Inflammatory macrophage (primary cell): Measurements from ENCODE around the gene CCDC121.

Source experiments
- DNase-seq, 2 donors: peaks; one replicate each; pipeline ENCODE4 v3.0.0-alpha.2; 2020 to 2022
- total RNA-seq, 18 experiments: gene quantifications; one replicate each; lab custom pipeline; 2026; ENCODE audit warnings: mixed read lengths in 6 of 18, inconsistent platforms in 2 of 18; lab: John Stamatoyannopoulos, UW

CCDC121 gene, protein sequence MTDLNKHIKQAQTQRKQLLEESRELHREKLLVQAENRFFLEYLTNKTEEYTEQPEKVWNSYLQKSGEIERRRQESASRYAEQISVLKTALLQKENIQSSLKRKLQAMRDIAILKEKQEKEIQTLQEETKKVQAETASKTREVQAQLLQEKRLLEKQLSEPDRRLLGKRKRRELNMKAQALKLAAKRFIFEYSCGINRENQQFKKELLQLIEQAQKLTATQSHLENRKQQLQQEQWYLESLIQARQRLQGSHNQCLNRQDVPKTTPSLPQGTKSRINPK
- total RNA-seq = 0.12 to 3.6 (median 1.5) reads per million in 18 experiments

- peak; percentile 96 for DNase-seq
Observed at GRCh38 chr2:27628767-27629709, at the start of gene CCDC121, which contains the start of gene GPN1. Gene CCDC121, minus strand, starts transcription at chr2:27629012. Its CDS starts 1,213 bp downstream, at chr2:27627799. Gene GPN1, plus strand, starts transcription at chr2:27629050. Its CDS starts 9 bp downstream, at chr2:27629059.

- DNase-seq = no peak
Observed at GRCh38 chr2:27672723-27673486, 44.1 kb upstream of the CCDC121 start.

DNA sequence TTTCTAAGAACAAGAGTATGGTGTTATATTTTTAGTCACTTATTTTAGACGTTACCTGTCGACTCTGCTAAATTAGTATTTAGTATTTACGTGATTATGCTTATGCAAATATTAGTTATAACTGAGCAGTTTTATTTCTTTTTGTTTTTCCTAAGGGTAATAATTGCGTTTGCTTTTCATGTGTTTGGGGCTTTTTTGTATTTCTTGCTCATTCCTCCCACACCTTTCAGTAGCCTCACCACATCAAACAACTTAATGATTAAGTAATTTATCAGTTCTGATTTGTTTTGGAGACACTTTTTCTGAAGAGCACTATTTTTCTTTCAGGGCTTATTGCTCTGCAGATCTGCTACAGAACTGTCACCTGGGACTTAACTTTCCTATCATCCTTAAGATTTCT lies 42.4 kb upstream of the CCDC121 start:
- no peak for DNase-seq

GRCh38 chr2:27667446-27667845 lies 38.6 kb upstream of the CCDC121 start:
- DNase-seq = peak; percentile 12 to 43

DNA sequence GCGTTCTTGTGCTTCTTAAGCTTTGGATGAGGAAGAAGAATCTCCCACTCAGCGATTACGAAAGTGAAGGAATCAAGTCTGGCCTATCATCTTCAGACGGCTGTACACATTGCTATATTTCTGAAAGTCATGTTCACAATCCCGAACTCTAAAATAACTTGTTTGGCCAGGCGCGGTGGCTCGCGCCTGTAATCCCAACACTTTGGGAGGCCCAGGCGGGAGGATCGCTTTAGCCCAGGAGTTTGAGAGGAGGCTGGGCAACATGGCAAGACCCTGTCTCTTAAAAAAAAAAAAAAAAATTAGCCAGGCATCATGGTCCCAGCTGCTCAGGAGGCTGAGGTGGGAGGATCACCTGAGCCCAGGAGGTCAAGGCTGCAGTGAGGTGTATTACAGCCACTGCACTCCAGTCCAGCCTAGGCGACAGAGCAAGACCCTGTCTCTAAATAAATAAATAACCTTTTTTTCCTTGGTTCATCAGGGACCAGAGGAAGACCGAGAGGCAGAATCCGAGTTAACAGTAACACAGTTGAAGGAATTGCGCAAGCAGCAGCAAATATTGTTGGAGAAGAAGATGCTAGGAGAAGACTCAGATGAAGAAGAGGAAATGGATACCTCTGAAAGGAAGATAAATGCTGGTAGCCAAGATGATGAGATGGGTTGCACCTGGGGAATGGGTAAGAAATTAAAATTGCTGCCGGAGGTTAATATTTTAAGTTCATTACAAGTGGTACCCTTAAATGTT lies 36.0 kb upstream of the CCDC121 start:
- DNase-seq = peak; percentile 42 to 52

GRCh38 chr2:27664154-27664574 lies 35.4 kb upstream of the CCDC121 start:
- DNase-seq = peak in 1 of 2 donors; percentile 13

DNA sequence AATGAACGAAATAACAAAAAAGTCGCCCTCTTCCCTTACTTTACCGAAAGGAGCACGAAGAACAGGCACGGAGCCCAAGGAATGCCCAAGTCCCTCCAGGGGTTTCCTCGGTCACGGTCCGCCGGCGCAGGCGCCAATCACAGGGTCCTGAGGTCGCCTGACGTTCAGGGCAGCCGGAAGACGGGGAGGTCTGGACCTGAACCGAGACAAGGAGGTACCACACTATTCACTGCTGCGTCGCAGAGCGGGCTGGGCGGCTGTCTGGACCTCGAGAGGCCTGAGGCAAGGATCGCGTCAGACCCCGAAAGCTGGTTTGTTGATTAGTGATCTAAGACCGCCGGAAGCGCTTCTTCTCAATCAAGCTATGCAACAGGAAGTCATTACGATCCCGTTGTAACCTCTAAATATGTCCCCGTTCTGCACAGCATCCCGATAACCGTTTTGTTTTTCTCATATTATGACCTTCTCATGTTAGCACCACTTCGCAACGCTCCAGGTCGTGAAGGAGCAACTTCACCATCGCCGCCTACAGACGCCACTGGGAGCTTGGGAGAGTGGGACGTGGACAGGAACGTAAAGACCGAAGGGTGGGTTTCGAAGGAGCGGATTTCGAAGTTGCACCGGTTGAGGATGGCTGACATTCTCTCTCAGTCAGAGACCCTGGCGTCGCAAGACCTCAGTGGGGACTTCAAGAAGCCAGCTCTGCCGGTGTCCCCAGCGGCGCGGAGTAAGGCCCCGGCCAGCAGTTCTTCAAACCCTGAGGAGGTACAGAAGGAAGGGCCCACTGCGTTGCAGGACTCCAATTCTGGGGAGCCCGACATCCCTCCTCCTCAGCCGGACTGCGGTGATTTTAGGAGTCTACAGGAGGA lies 34.7 kb upstream of the CCDC121 start, which contains the start of the genes SLC4A1AP and SUPT7L:
Gene SLC4A1AP, plus strand, starts transcription at position 605 of the 869 bp plus-strand sequence. Its CDS starts 26 bp downstream, at position 631.
Gene SUPT7L, minus strand, starts transcription at position 330 of the 869 bp plus-strand sequence. CDS start 1,422 bp downstream, outside the sequence.
- peak; percentile 65 to 75 for DNase-seq

GRCh38 chr2:27661371-27661770 lies 32.6 kb upstream of the CCDC121 start:
- DNase-seq = no peak

- DNase-seq = no peak
Observed at GRCh38 chr2:27655155-27655951, 26.5 kb upstream of the CCDC121 start.

DNA sequence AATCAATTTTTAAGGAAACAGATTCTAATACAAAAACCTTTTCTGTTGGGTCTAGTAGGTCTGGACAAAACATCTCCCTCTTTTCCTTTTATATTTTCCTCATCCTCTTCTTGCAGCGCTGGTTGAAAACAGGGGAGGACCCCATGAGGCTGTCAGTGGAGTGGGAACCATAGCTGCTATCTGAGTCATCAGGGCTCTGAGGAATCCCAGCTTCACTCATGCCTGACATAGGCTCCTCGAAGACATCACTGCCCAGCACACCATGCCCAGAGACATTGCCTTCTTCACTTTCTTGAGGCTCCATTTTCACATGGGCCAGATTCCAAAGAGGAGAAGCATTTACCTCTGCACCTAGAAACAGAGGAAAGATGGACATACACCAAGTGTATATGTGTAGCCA lies 24.6 kb upstream of the CCDC121 start:
- no peak for DNase-seq

DNA sequence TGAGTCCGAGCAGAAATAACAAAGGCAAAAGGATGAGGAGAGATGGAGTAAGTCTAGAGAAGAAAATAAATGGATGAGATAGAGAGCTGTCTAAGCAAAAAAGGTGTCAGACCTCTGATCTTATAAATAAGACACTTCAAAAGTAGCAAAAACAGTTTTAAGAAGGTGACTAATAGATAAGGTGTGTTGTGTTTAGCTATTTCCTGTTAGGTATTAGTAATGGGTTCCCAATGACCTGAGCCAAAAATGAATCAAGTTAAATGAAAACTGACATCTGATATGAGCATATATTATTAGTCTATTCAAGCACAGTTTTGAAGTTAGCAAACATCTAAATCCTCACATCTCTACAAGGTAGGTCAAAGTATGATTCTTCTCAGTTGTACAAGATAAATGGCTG lies 24.0 kb upstream of the CCDC121 start:
- no peak for DNase-seq

DNA sequence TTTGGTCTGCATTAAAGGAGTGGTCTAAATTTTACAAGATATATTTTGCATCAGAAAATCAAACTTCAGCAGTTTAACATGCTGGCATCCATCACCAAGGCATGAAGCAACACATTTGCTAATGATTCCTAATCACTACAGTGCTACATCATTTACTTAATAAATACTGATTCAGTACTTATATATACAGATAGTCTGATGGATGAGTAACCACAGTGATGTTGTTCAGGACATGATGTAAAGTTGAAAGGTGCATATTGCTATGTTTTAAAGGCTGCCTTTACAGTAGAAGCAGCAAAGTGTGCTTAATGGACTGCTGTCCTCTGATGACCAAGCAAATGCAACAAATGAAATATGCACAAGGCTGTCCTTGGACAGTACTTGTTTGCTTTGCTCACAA lies 23.5 kb upstream of the CCDC121 start:
- no peak for DNase-seq

GRCh38 chr2:27651056-27651455 lies 22.2 kb upstream of the CCDC121 start:
- no peak for DNase-seq

- no peak for DNase-seq
Observed at GRCh38 chr2:27647737-27648136, 18.9 kb upstream of the CCDC121 start.

- DNase-seq = no peak
Observed at GRCh38 chr2:27647289-27647688, 18.5 kb upstream of the CCDC121 start.

DNA sequence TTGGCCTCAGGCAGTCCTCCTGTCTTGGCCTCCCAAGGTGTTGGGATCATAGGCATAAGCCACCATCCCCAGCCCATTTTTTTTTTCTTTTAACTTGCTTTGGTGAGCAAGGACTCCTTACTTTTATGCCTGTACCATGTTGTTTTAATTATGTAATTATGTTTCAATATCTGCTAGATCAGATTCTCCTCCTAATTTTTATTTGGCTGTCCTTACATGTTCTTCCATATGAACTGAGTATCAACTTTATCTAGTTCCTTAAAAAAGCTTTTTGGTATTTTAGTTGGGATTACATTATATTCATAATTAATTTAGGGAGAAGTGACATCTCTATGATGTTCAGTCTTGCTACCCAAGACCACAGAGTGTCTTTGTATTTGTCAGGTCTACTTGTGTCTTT lies 16.4 kb upstream of the CCDC121 start:
- no peak for DNase-seq

DNA sequence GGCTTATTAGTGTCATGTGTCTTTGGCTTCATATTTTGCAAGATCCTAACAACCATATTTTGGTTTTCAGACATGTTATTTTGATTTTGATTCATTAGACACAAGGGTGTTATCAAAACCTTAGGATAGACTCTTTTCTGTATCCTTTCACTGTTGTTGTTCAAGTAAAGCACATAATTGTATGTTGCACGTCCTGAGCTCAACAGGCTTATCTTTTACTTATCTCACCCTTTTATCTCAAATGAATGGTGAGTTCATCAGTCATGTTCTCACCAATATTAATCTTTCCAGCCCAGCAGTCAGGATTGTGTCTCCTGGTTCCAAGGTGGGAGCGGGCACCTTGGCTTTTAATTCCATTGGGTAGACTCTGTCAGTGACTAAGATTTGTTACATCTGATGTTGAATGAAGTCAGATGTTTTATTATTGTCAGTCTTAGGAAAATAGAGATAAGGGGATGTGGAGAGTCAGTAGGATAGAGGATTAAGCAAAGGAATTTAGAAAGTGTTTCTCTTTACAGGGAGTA lies 12.0 kb upstream of the CCDC121 start:
- no peak for DNase-seq

DNA sequence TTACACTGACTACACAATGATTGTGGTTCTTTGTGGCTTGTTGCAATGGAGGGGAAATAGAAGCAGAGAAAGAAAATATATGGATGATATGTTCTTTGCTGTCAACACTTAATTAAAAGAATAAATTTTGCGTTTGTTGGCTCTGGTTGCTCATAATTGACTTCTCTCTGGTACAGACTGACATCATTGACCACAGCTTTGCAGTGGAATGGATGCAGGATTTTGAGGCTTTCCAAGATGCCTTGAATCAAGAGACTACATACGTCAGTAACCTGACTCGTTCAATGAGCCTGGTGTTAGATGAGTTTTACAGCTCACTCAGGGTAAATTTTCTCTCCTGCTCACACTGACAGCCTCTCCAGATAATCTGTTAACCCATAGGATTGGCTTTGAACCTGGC lies 9.9 kb upstream of the CCDC121 start:
- no peak for DNase-seq

DNA sequence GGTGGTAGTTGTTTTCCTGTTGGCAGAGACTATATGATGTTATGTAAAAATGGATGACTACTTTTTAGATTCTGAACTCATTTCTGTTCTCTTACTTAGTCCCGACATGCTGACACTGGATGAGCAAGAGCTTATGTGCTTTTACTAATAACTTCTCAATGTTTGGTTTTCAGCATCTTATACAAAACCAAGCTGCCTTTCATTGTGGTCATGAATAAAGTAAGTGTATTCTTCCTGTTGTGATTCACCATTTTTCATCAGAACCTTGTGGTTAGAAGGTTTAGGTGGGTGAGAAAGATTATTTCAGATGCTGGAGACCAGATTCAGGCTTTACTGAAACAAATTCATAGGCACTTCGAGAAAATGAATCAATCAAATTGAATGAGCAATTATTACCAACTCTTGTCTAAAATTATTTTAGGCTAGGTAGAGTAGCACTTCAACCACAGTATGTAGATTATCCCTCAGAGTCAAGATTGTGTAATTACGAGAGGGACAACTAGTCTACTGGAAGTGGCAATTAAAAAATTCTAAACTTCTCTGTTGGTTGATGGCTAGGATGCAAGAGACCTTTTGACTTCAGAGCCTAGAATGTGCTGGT lies 9.3 kb upstream of the CCDC121 start:
- no peak for DNase-seq
